ENCODE measurements around the gene PDAP1. TPM values are rescaled to one million over a fixed set of nuclear protein-coding genes. Genes with fewer than 3 reads are reported as not detected.

Gene PDAP1
- total and polyA plus RNA-seq, 2 of the 13 experiments (the other 11 are each of a cell fraction or from before 2014, with no cell fraction given): 13.0 to 100 TPM

DNA sequence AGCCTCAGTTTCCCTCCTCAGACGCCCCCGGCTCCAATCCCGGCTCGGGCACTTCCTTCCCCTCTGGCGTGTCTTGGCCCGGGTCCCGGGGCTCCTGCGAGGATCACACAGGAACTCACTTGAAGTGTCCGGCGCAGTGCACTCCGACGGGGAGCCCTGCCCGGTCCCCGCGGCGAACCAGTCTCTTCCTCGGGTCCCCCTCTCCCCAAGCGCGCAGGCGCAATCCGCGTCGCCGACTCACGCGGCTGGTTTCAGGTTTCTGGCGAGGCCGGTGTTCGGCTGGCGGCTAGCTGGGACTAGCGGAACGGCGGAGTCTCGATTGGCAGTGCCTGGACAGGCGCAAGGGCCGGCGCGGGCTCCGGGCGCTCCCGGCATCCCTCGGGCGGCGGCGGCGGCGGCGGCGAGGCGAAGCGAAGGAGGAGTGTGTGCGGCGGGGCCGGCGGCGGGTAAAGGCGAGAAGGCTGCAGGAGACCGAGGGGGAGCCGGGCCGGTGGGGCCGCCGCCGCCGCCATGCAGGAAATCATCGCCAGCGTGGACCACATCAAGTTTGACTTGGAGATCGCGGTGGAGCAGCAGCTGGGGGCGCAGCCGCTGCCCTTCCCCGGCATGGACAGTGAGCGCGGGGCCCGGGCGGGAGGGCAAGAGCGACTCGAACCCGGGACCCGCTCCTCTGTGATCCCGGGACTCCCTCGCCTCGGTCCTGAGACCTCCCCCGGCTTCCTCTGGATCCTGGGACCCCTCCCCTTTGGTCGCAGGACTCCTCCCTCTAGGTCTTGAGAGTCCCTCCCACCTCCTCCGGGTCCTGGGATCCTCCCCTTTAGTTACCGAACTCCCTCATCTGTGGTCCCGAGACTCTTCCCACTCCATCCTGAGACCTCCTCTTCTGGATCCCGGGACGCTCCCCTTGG, 30.4 kb upstream of the PDAP1 start, which contains the start of the genes CPSF4 and PTCD1 (continued):
- no peak for TF ChIP-seq NFIC (IDR thresholded peaks at IDR 0.05; ENCODE audit: low read length)
- peak; percentile 56; the same call in 1 of the 2 replicates for TF ChIP-seq ZNF749 (CRISPR knock-in tag; IDR thresholded peaks at IDR 0.05; ENCODE audit: borderline replicate concordance)
- TF ChIP-seq, protein P1, sequence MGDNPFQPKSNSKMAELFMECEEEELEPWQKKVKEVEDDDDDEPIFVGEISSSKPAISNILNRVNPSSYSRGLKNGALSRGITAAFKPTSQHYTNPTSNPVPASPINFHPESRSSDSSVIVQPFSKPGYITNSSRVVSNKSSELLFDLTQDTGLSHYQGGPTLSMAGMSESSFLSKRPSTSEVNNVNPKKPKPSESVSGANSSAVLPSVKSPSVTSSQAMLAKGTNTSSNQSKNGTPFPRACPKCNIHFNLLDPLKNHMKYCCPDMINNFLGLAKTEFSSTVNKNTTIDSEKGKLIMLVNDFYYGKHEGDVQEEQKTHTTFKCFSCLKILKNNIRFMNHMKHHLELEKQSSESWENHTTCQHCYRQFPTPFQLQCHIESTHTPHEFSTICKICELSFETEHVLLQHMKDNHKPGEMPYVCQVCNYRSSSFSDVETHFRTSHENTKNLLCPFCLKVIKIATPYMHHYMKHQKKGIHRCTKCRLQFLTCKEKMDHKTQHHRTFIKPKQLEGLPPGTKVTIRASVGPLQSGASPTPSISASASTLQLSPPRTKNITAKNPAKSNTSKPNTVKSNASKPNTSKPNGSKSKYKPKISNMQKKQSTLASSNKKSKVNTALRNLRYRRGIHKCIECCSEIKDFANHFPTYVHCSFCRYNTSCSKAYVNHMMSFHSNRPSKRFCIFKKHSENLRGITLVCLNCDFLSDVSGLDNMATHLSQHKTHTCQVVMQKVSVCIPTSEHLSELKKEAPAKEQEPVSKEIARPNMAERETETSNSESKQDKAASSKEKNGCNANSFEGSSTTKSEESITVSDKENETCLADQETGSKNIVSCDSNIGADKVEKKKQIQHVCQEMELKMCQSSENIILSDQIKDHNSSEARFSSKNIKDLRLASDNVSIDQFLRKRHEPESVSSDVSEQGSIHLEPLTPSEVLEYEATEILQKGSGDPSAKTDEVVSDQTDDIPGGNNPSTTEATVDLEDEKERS (CRISPR knock-in tag; IDR thresholded peaks at IDR 0.05): no peak
- TF ChIP-seq ZNF720 (CRISPR knock-in tag; IDR thresholded peaks at IDR 0.05): no peak
- peak; percentile 79 for TF ChIP-seq POLR2AphosphoS5 (IDR thresholded peaks at IDR 0.05; ENCODE audit: low read depth, low read length)
- TF ChIP-seq EP300 (IDR thresholded peaks at IDR 0.05; ENCODE audit: low read depth in 2 of 2, low read length in 2 of 2): no peak
- no peak for TF ChIP-seq EP300 (CRISPR knock-in tag; IDR thresholded peaks at IDR 0.05; ENCODE audit: borderline replicate concordance)
- no peak; the same call in 1 of the 2 replicates for TF ChIP-seq ZMYM3 (CRISPR knock-in tag; IDR thresholded peaks at IDR 0.05)
- TF ChIP-seq SETDB1 (CRISPR knock-in tag; IDR thresholded peaks at IDR 0.05; ENCODE audit: borderline replicate concordance): no peak
- no peak for TF ChIP-seq ZNF251 (CRISPR knock-in tag; IDR thresholded peaks at IDR 0.05)
- TF ChIP-seq GPN1 (CRISPR knock-in tag; IDR thresholded peaks at IDR 0.05; ENCODE audit: borderline replicate concordance): no peak
- peak; percentile 68 for TF ChIP-seq CBFB (CRISPR knock-in tag; IDR thresholded peaks at IDR 0.05)
- TF ChIP-seq NBN (conservative IDR thresholded peaks at IDR 0.05): no peak
- TF ChIP-seq, protein P2, sequence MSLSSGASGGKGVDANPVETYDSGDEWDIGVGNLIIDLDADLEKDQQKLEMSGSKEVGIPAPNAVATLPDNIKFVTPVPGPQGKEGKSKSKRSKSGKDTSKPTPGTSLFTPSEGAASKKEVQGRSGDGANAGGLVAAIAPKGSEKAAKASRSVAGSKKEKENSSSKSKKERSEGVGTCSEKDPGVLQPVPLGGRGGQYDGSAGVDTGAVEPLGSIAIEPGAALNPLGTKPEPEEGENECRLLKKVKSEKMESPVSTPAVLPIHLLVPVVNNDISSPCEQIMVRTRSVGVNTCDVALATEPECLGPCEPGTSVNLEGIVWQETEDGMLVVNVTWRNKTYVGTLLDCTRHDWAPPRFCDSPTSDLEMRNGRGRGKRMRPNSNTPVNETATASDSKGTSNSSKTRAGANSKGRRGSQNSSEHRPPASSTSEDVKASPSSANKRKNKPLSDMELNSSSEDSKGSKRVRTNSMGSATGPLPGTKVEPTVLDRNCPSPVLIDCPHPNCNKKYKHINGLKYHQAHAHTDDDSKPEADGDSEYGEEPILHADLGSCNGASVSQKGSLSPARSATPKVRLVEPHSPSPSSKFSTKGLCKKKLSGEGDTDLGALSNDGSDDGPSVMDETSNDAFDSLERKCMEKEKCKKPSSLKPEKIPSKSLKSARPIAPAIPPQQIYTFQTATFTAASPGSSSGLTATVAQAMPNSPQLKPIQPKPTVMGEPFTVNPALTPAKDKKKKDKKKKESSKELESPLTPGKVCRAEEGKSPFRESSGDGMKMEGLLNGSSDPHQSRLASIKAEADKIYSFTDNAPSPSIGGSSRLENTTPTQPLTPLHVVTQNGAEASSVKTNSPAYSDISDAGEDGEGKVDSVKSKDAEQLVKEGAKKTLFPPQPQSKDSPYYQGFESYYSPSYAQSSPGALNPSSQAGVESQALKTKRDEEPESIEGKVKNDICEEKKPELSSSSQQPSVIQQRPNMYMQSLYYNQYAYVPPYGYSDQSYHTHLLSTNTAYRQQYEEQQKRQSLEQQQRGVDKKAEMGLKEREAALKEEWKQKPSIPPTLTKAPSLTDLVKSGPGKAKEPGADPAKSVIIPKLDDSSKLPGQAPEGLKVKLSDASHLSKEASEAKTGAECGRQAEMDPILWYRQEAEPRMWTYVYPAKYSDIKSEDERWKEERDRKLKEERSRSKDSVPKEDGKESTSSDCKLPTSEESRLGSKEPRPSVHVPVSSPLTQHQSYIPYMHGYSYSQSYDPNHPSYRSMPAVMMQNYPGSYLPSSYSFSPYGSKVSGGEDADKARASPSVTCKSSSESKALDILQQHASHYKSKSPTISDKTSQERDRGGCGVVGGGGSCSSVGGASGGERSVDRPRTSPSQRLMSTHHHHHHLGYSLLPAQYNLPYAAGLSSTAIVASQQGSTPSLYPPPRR (CRISPR knock-in tag; IDR thresholded peaks at IDR 0.05; ENCODE audit: borderline replicate concordance): 0 out of 2 replicates have a peak, but pooled peaks have one; percentile 47
- 0 out of 2 replicates have a peak, but pooled peaks have one; percentile 28 for TF ChIP-seq GABPA (IDR thresholded peaks at IDR 0.05; ENCODE audit: low read depth, low read length)
- peak; percentile 71 for TF ChIP-seq GABPA (CRISPR knock-in tag; IDR thresholded peaks at IDR 0.05; ENCODE audit: low read depth)
- TF ChIP-seq HNRNPK (IDR thresholded peaks at IDR 0.05; ENCODE audit: low read depth, low read length, poor library complexity, severe bottlenecking): no peak
- peak; percentile 85; the same call in 1 of the 2 replicates for TF ChIP-seq BORCS8-MEF2B (CRISPR knock-in tag; IDR thresholded peaks at IDR 0.05)
- TF ChIP-seq CREM (IDR thresholded peaks at IDR 0.05): no peak
- TF ChIP-seq CREM (CRISPR knock-in tag; IDR thresholded peaks at IDR 0.05): no peak
